Activated CD4-positive, alpha-beta T cell treated with anti-CD3 and anti-CD28 coated beads, Interleukin-2, amount 10 ng/mL, durations not matched to agents 24 days and 14 days (primary cell): ENCODE results near the gene WFS1. TPM values are rescaled to one million over a fixed set of nuclear protein-coding genes. Genes with fewer than 3 reads are reported as not detected.

Source experiments
- DNase-seq: peaks from one replicate; pipeline ENCODE4 v3.0.0; 2022
- H3K27ac Mint-ChIP-seq: one replicate; pipeline ENCODE4 v1.8.0; 2022; ENCODE audit warnings: mild to moderate bottlenecking, mixed read lengths
- H3K27me3 Mint-ChIP-seq: one replicate; pipeline ENCODE4 v1.8.0; 2022; ENCODE audit warnings: mixed read lengths
- H3K36me3 Mint-ChIP-seq: one replicate; pipeline ENCODE4 v1.8.0; 2022; ENCODE audit warnings: low read depth, mild to moderate bottlenecking, mixed read lengths
- H3K4me1 Mint-ChIP-seq: one replicate; pipeline ENCODE4 v1.8.0; 2021; ENCODE audit warnings: mixed read lengths
- H3K4me3 Mint-ChIP-seq: one replicate; pipeline ENCODE4 v1.8.0; 2022; ENCODE audit warnings: mild to moderate bottlenecking, moderate library complexity, mixed read lengths
- H3K9me3 Mint-ChIP-seq: one replicate; pipeline ENCODE4 v1.8.0; 2021; ENCODE audit warnings: mixed read lengths
- intact Hi-C: fragments of 100-400 bp; cut with micrococcal nuclease; formaldehyde crosslinking; loops from one replicate; pipeline ENCODE4 v1.15.1; 2023
- total RNA-seq: library from RNA; stranded (reverse); gene quantifications from 2 replicates; pipeline ENCODE4 v1.2.3, GENCODE V29; 2022

Gene WFS1
- total RNA-seq, 1 donor from 2014 or later = 4.7 TPM

GRCh38 chr4:6319530-6320150 is 50.0 kb downstream of the WFS1 start:
- H3K4me3 Mint-ChIP-seq = no peak overlapping the region
- no peak for DNase-seq
- intact Hi-C loops = loop anchor here (10.0 kb wide), 1 partner anchor 185 kb away; no protein-coding TSS in a partner anchor
- H3K27ac Mint-ChIP-seq = no peak overlapping the region
- no peaks in the 10 kb centered on the region for H3K9me3 Mint-ChIP-seq
- H3K36me3 Mint-ChIP-seq = no peaks in the 10 kb centered on the region
- H3K4me1 Mint-ChIP-seq = peaks cover 6% of the 10 kb centered on the region
- peaks cover 17% of the 10 kb centered on the region for H3K27me3 Mint-ChIP-seq

DNA sequence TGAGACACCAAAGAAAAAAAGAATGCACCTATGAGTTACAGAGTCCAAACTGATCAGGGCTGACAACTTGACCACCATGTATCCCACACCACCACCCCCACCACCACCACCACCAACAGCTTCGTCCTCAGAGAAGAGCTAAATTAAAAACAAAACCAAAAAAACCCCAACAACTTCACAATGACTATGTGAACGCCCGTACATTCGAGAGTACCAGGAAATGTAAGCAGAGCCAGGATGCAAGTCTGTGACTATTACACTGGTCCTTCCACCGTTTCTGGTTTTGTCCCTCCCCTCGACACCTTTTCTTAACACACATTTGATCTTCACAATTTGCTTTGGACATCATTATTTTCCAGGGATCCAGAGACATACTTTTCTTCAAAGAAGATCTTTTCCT is 51.0 kb downstream of the WFS1 start:
- H3K36me3 Mint-ChIP-seq = no peaks in the 10 kb centered on the region
- intact Hi-C loops = loop anchor here (10.0 kb wide), 1 partner anchor 186 kb away; no protein-coding TSS in a partner anchor
- H3K27me3 Mint-ChIP-seq = peaks cover 18% of the 10 kb centered on the region
- H3K4me3 Mint-ChIP-seq = no peak overlapping the region
- no peak overlapping the region for H3K27ac Mint-ChIP-seq
- no peaks in the 10 kb centered on the region for H3K9me3 Mint-ChIP-seq
- H3K4me1 Mint-ChIP-seq = peaks cover 9% of the 10 kb centered on the region
- no peak for DNase-seq

GRCh38 chr4:6321361-6321760 is 51.7 kb downstream of the WFS1 start:
- intact Hi-C loops = loop anchor here (10.0 kb wide), 1 partner anchor 187 kb away; no protein-coding TSS in a partner anchor
- peaks cover 9% of the 10 kb centered on the region for H3K4me1 Mint-ChIP-seq
- DNase-seq = no peak
- no peaks in the 10 kb centered on the region for H3K9me3 Mint-ChIP-seq
- no peak overlapping the region for H3K4me3 Mint-ChIP-seq
- no peak overlapping the region for H3K27ac Mint-ChIP-seq
- H3K27me3 Mint-ChIP-seq = peaks cover 17% of the 10 kb centered on the region
- no peaks in the 10 kb centered on the region for H3K36me3 Mint-ChIP-seq

- peaks cover 14% of the 10 kb centered on the region for H3K27me3 Mint-ChIP-seq
- H3K4me1 Mint-ChIP-seq = peaks cover 9% of the 10 kb centered on the region
- H3K27ac Mint-ChIP-seq = no peak overlapping the region
- H3K9me3 Mint-ChIP-seq = no peaks in the 10 kb centered on the region
- DNase-seq = no peak
- H3K4me3 Mint-ChIP-seq = no peak overlapping the region
- intact Hi-C loops = loop anchor here (10.0 kb wide), 1 partner anchor 187 kb away; no protein-coding TSS in a partner anchor
- H3K36me3 Mint-ChIP-seq = no peaks in the 10 kb centered on the region
These were observed 52.6 kb downstream of the WFS1 start for GRCh38 chr4:6322067-6322760.

DNA sequence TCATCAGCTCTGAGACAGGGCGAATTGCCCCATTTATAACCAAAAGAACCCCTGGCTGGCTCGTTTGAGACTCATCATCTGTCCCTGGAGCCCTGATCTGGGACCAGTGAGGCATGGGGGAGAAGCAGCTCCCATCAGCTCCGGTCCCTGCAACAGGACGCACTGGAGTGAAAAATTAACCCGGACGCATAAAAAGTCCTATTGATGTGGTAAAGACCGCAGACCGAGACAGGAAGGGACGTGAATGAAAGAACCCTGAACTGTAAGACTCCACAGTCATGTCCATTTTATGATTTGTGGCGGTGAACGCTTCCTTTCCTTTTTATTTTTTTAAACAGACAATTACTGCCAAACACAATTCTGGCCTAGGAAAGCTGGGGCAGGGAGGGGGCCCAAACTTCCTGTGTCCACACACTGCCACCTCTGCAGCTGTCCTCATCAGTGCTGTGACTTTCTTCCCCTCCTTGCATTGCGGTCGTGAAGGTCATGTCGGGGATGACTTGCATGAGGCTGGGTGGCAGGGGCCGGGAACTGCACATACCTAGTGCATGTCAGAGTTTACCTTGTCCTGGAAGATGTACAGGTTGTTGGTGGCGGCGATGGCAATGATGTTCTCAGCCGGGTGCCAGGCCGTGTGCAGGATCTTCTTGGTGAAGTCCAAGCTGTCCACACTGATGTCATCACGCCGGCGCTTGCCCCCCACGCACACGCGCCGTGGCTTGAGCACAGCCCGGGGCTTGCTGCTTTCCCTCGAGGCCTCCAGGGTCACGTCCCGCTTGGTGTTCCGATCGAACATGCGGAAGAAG is 53.3 kb downstream of the WFS1 start:
- DNase-seq = no peak

DNA sequence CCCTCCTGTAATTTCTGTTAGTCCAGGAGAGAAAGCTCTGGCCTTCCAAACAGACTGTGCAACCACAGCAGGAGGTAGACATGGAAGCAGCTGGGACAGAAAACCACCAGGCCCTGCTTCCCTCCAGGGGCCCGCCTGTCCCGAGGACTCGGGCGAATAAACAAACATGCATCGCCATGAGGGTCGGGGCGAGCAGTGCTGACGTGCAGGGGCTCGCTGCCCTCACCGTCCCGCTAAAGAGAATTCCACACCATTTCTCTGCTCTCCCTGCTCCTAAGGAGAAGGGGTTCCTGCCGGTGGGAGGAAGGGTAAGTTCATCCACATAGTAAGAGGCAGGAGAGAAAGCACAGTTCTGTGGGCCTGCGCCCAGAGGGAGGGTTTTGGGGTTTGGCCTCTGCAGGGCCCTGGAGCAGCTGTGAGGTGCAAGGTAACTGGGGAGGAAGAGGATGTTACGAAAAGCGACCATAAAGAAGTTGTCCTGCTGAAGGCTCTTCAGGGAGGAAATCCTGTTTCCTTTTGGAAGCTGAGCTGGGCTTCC is 54.9 kb downstream of the WFS1 start:
- H3K27ac Mint-ChIP-seq = no peak overlapping the region
- H3K27me3 Mint-ChIP-seq = peaks cover 12% of the 10 kb centered on the region
- H3K4me1 Mint-ChIP-seq = peaks cover 9% of the 10 kb centered on the region
- intact Hi-C loops = loop anchor here (10.0 kb wide), 1 partner anchor 190 kb away; no protein-coding TSS in a partner anchor
- no peak overlapping the region for H3K4me3 Mint-ChIP-seq
- H3K9me3 Mint-ChIP-seq = no peaks in the 10 kb centered on the region
- DNase-seq = no peak
- H3K36me3 Mint-ChIP-seq = no peaks in the 10 kb centered on the region

More for the DNA sequence above, 53.3 kb downstream of the WFS1 start:
- no peaks in the 10 kb centered on the region for H3K36me3 Mint-ChIP-seq
- H3K27me3 Mint-ChIP-seq = peaks cover 12% of the 10 kb centered on the region
- H3K4me3 Mint-ChIP-seq = no peak overlapping the region
- no peak overlapping the region for H3K27ac Mint-ChIP-seq
- intact Hi-C loops = loop anchor here (10.0 kb wide), 1 partner anchor 188 kb away; no protein-coding TSS in a partner anchor
- H3K4me1 Mint-ChIP-seq = peaks cover 9% of the 10 kb centered on the region
- H3K9me3 Mint-ChIP-seq = no peaks in the 10 kb centered on the region

DNA sequence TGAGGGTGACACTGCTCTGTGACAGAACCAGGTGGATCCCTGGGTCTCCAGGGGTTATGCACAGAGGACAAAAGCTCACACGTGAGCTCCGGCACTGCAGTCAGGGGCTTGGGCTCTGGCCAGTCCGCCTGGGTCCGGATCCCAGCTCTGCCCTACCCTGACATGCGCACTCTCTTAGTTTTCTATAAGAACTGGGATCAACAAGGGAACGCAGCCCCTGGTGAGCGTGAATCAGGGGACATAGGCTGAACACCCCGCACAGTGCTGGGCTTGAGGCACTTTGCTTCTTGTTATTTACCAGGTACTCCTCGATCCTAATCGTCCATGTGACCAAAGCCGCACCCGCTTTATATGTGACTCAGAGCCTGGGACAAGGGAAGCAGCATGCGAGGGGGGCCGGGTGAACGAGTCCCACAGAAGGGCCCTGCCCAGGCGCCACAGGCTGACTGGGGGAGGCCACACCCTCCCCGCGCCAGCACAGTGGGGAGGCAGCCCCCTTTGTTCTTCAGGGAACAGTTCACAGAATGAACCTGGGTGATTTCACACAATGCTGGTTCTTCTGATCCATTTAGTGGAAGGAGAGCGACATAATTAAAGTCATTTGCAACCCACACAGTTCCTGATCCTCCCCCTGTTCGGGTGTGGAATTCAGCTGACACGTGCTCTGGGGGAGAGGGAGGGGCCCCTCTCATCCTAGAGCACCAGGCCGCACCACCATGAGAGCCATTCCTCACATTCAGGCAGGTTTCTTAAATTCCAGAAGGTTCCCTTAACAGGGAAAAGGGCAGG is 55.5 kb downstream of the WFS1 start:
- Mint-ChIP-seq H3K27ac (no peak overlapping the region), H3K4me1 (peaks cover 9% of the 10 kb centered on the region), H3K4me3 (no peak overlapping the region), H3K36me3 (no peaks in the 10 kb centered on the region), H3K27me3 (peaks cover 12% of the 10 kb centered on the region), H3K9me3 (no peaks in the 10 kb centered on the region)
- DNase-seq = peak; percentile 63
- intact Hi-C loops = loop anchor here (5.0 to 10.0 kb wide), 2 partner anchors 58 to 190 kb away; partner anchors contain the start of gene WFS1

DNA sequence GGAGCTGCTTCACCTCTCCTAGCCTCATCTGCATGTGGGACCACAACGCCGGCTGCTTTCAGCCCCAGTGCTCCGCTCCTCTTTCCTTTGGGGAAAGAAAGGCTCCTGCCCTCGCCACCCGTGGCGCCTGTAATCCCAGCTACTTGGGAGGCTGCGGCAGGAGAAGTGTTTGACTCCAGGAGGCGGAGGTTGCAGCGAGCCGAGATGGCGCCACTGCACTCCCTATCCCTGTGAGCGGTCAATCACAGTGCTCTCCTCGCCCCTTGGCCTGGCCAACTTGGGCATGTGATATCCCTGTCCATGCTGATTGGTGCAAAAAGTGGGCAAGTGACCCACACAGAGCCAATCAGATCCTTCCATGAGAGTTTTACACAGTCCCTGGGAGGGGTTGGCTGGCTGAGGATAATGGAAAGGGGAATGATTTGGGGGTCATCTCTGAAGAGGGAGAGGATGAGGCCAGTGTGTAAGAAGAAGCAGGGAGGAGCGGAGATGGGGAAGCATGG is 56.2 kb downstream of the WFS1 start:
- H3K36me3 Mint-ChIP-seq = no peaks in the 10 kb centered on the region
- H3K4me1 Mint-ChIP-seq = peaks cover 8% of the 10 kb centered on the region
- H3K27me3 Mint-ChIP-seq = peaks cover 12% of the 10 kb centered on the region
- H3K4me3 Mint-ChIP-seq = no peak overlapping the region
- intact Hi-C loops = loop anchor here (5.0 to 10.0 kb wide), 2 partner anchors 59 to 191 kb away; partner anchors contain the start of gene WFS1
- no peaks in the 10 kb centered on the region for H3K9me3 Mint-ChIP-seq
- DNase-seq = no peak
- H3K27ac Mint-ChIP-seq = no peak overlapping the region

GRCh38 chr4:6326312-6327060 is 56.8 kb downstream of the WFS1 start:
- intact Hi-C loops = loop anchor here (1.0 to 10.0 kb wide), 4 partner anchors 59 to 328 kb away; partner anchors contain the start of gene WFS1
- no peak overlapping the region for H3K27ac Mint-ChIP-seq
- peaks cover 12% of the 10 kb centered on the region for H3K27me3 Mint-ChIP-seq
- peaks cover 6% of the 10 kb centered on the region for H3K4me1 Mint-ChIP-seq
- no peak overlapping the region for H3K4me3 Mint-ChIP-seq
- no peak for DNase-seq
- no peaks in the 10 kb centered on the region for H3K36me3 Mint-ChIP-seq
- H3K9me3 Mint-ChIP-seq = no peaks in the 10 kb centered on the region

GRCh38 chr4:6327220-6327917 is 57.7 kb downstream of the WFS1 start:
- peak; percentile 93 for DNase-seq
- no peaks in the 10 kb centered on the region for H3K36me3 Mint-ChIP-seq
- intact Hi-C loops = loop anchor here (1.0 to 10.0 kb wide), 4 partner anchors 60 to 329 kb away; partner anchors contain the start of gene WFS1
- peaks cover 12% of the 10 kb centered on the region for H3K27me3 Mint-ChIP-seq
- no peak overlapping the region for H3K27ac Mint-ChIP-seq
- peaks cover 6% of the 10 kb centered on the region for H3K4me1 Mint-ChIP-seq
- H3K9me3 Mint-ChIP-seq = no peaks in the 10 kb centered on the region
- no peak overlapping the region for H3K4me3 Mint-ChIP-seq

- peaks cover 4% of the 10 kb centered on the region for H3K4me1 Mint-ChIP-seq
- DNase-seq = no peak
- no peaks in the 10 kb centered on the region for H3K9me3 Mint-ChIP-seq
- intact Hi-C loops = loop anchor here (5.0 to 10.0 kb wide), 2 partner anchors 61 to 194 kb away; partner anchors contain the start of gene WFS1
- no peak overlapping the region for H3K27ac Mint-ChIP-seq
- peaks cover 10% of the 10 kb centered on the region for H3K27me3 Mint-ChIP-seq
- H3K4me3 Mint-ChIP-seq = no peak overlapping the region
- H3K36me3 Mint-ChIP-seq = no peaks in the 10 kb centered on the region
These were observed 58.9 kb downstream of the WFS1 start for GRCh38 chr4:6328526-6328925.
